T-helper 9 cell (primary cell): ENCODE results near the gene CHCHD6.

Experiments
- DNase-seq: peaks from one replicate; pipeline ENCODE4 v3.0.0-alpha.2; 2020

CHCHD6 gene

DNA sequence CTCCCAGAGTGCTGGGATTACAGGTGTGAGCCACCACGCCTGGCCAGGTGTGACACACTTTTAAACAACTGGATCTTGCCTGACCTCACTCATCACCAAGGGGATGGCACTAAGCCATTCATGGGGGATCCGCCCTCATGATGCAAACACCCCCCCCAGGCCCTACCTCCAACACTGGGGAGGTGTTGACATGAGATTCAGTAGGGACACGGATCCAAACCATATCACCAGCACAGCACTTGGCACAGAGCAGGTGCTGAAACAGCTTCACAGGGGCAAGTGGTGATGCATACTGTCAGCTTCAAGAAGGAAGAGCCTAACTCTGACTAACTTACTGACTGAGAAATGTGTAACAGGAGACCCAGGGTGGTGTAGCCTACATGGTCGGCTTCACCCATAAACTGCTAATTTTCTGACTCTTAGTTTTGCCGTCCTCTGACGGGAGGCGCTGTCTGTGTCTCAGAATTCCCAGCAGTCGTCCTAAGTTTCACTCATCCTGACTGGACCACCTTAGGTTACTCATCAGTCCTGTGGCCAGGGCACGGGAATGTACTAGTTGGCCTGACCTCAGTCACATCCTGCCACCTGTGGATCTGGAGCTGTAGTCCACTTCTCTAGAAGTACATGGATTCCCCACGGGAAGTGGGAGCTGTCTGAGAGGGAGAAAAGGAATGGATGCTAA is 197.0 kb downstream of the CHCHD6 start:
- no peak for DNase-seq

DNA sequence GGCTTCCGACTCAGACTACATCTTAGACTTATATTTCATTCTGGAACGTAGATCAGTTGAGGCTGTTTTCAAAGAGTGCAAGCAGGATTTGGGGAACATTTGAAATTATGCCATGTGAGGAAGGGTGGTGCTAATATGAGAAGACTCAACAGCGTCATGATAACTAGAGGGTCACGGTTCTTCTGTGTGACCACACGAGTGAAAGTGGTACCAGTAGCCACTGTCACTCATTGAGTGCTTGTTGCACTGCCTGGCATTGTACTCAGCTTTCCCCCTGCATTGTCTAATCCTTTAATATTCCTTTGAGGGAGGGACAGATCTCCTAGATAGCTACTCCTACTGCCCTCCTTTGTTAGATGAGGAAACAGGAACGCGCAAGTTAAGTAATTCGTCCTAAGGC is 197.6 kb downstream of the CHCHD6 start:
- no peak for DNase-seq

DNA sequence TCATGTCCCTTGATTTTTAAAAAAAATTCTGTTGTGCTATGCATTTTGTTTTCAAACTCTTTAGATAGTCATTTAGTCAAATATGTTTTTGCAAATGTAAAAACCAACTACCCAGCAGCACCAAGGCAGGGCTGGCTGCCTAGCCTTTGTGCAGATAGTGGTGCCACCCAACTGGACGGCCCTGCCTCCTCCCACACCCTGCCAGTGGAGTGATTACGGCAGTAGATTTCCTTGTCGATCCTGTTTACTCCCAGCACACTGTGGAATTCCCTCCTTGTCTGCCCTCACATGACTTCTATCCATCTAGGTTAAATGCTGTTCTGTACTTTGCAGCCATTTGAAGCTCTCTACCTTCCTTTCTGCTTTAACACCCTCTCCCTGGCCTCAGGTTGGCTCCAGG is 199.5 kb downstream of the CHCHD6 start:
- no peak for DNase-seq

DNA sequence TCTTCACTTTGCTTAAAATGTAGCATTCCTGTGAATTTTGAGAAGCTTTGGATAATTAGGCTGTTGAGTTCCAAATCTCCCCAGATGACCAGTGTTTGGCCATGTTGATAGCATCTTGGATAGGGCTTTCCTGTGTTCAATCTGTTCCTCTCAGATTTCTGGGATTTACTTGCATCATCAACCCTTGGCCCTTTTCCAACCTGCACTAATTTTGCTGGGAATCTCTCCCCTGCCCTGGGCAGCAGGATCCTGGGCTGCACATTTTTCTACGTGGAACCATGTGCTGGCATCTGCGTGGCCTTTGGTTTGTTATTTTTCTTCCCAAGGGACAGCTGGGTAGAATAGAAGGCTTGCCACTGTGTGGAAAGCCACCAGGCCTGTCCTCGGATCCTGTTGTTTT is 203.5 kb downstream of the CHCHD6 start:
- no peak for DNase-seq

DNA sequence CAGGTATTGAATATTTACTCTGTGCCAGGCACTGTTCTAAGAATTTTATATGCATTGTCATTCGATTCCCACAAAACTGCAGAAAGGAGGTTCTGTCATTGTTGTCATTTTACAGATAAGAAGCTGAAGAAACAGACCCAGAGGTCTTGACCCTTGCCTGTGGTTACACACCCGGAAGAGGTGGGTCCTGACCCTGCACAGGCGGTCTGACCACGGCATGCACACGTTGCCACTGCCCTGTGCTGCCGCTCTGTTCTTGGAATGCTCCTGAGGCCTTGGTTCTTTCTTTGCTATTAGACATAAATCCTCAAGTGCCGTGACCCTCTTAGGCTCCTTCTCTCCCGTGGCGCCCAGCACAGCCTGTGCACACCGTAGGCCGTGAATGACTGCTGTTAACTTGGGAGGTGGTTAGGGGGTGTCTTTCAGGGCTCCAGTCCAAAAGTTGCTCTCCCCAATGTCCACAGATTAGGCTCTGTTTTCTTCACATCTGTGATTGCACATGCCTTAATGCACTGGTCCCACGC is 204.8 kb downstream of the CHCHD6 start:
- no peak for DNase-seq

DNA sequence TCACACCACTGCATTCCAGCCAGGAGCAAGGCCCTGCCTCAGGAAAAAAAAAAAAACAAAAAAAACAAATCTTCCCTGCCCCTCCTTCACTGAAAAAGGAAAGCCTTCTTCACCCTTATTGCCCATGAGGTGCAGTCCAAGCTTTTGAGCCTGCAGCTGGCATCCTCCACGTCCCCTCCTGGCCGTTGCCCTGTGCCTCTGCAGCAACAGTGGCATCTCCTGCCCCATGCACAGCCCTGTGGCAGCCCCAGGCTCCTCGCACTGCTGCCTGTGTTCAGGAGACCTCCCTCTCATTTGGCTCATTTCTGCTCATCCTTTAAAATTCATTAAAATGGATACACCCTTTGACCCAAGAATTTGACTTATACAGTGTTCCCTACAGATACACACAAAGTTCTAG is 206.2 kb downstream of the CHCHD6 start:
- DNase-seq, result no peak

DNA sequence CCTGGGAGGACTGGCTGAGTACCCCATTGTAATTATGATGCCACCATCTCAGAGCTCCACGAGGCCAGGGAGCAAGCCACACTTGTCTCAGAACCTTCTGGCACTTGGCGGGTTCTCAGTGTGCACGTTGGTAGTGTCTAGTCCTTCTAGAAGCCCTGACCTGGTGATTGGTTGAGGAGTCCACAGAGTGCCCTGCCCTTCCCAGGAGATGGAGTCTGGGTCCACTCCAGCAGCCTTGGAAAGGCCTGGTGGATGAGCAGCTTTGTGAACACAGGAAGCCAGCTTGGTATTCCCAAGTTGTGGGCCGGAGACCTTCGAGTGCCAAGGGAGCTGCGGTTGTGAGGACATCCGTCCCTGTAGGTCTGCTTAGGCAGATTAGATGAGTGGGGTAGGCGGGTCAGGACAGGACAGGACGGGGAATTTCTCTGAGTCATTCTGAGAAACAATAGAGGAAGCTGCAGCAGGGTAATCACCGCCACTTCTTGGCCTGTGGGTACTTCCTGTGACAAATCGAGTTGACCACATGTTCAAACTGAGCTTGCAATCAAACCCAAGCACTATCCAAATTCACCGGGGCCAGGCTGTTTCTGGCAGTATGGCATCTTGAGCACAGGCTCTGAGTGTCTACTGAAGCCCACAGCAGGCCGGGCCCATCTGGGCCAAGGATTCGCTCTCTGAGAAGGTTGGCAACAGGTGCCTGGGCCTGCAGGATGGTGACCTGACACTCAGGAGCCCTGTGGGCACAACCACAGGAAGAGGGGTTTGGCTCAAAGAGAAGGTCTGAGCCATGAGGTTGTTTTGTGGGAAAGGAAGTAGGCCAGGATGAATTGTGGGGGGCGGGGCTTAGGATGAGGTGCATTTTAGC is 207.4 kb downstream of the CHCHD6 start:
- DNase-seq, result peak; percentile 33

DNA sequence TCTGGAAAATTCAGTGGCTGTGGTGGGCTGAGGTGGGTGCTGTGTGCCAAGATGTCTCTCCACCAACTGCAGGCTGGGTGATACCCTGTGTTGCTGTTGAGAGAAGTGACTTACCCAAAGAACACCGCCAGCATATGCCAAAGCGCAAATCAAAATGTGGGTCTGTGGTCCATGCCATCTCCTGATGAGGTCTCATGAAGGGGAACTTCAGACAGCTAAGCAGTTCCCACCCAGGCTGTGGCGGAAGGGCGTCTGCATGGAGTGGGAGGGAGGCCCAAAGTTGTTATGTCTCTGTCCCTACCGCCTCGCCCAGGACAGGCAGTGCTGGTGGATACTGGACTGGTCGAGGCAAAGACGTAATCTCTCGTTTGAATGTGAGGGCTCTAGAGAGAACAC is 208.0 kb downstream of the CHCHD6 start:
- no peak for DNase-seq

DNA sequence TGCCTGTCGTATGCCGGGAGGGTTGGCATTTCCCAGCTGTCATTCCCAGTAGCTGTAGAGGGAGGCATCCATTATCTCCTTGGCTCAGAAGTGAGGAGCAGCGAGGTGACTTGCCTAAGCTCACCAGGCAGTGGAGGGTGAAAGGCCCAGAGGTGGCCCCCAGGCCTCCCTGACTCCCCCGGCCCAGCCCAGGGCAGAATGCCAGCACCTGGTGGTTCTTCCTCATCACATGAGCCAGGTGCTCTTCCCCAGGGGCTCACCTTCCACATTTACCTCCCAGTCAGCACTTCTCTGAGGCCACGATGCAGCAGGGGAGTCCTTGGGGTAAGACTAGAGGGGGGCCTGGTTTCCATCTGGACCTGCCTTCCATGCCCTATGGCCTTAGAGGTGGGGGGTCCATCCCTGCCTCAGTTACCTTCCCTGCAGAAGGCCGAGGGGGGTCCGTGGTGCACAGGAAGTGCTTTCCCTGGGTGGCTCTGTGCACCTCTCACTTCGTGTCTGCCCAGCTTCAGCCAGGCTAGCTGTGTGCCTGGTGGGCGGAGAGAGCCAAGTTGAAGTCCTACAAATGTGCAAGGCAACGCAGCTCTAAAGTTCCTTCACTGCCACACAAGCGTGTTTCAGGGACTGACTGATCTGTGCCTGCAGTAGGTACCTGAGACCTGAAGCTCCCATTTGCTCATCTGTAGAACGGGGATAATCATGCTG is 208.6 kb downstream of the CHCHD6 start:
- no peak for DNase-seq

DNA sequence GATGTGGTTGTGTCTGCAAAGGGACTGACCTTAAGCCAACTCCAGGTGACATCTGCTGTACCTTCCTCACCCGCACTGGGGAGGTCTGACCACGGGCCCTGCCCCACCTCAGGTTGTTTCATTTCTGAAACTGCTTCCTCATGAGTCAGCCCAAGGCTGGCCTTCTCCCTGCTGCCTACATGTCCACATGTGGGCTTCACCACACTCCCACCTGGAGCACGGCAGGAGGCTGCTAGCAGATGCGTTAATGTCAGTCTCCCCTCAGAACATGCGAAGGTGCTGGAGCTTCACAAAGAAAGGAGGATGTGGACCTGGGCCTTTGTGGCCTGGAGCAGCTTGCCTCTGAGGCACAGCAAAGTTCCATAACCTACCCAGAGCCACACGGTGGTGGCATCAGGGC is 209.5 kb downstream of the CHCHD6 start:
- no peak for DNase-seq

DNA sequence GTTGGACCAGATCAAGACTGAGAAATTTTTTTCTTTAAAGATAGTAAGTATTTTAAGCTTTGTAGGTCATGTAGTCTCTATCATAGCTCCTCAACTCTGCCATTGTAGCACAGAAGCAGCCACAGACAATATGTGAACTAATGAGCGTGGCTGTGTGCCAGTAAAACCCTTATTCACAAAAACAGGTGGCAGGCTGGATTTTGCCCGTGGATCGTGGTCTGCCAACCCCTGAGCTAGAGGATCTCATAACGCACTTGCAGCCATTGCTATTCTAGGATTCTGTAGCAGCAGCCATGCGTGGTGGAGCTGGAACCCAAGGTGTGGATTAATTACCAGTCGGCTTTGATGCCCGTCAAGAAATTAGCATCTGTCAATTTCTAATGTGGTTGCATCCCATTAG is 210.2 kb downstream of the CHCHD6 start:
- DNase-seq, result no peak

DNA sequence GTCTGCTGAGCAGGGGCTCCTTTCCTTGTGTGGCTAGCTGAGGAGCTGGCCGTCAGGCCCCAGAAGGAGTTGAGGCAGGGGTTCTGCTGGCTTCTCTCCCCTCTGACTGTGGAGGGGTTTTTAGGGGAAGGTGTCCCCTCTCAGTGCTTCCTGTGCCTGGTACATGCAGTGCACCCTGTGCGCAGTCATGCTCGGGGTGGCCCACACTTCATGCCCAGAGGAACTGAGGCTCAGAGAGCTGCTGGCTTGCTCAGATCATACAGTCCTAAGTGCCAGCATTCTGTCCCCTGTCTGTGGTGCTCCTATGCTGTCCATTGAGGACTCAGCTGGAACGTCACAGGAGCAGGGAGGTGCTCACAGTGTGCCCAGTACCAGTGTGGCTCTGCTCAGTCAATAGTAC is 211.0 kb downstream of the CHCHD6 start:
- DNase-seq, result no peak

DNA sequence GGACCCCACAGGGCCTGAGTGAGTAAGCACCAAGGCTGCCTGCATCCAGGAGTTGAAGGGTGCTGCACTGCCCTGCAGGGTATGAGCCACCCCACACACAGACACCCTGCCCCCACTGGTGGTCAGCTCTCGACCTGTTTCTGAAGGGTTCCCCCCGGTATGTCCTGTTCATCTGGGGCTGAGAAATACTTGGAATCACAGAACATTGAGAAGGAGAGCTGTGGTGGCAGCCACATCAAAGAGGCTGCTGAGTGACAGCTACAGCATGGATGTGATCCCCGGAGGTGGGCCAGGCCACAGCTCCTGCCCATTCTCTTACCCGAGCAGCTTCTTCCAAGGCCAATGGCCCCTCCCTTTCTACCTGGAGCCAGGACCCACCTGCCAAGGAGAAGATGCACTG is 212.5 kb downstream of the CHCHD6 start:
- no peak for DNase-seq

DNA sequence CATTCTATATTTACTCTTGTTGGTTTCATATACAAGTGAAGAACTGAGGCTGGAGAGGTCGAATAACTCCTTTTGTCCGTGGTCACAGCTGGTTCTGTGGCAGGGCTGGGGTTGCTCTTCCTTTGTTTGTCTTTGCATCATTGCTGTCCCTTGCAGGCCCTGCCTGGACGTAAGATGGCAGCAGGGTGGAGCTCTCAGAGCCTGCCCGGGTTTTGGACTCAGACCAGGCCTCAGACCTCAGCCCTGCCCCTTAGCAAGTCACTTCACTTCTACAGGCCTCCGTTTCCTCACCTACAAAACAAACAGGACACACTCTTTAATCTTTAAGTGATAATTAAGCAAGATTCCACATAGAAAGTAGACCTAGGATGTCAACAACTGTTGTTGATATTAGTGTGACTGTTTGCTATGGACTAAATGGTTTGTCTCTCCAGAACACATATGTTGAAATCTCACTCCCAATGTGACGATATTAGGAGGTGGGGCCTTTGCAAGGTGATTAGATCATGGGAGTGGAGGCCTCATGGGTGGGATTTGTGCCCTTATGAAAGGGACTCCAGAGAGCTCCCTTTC is 213.3 kb downstream of the CHCHD6 start:
- DNase-seq, result no peak

DNA sequence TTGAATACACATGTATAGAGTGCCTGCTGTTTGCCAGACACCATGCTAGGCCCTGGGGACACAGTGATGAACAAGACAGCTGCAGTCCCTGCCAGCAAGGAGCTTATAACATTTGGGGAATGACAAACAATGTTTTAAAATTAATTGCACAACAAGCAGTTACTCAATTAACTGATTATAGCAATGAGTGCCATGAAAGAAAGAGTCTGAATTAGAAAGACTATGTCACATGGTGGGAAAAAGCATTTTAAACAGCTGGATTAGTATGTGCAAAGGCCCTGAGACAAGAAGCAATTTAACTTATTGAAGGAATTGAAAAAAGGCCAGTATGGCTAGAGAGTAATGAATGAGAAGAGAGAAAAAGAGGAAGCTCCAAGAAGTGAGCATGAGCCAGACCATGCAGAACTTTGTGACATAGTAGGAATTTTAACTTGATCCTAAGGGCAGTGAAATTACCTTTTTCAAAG is 214.3 kb downstream of the CHCHD6 start:
- no peak for DNase-seq

DNA sequence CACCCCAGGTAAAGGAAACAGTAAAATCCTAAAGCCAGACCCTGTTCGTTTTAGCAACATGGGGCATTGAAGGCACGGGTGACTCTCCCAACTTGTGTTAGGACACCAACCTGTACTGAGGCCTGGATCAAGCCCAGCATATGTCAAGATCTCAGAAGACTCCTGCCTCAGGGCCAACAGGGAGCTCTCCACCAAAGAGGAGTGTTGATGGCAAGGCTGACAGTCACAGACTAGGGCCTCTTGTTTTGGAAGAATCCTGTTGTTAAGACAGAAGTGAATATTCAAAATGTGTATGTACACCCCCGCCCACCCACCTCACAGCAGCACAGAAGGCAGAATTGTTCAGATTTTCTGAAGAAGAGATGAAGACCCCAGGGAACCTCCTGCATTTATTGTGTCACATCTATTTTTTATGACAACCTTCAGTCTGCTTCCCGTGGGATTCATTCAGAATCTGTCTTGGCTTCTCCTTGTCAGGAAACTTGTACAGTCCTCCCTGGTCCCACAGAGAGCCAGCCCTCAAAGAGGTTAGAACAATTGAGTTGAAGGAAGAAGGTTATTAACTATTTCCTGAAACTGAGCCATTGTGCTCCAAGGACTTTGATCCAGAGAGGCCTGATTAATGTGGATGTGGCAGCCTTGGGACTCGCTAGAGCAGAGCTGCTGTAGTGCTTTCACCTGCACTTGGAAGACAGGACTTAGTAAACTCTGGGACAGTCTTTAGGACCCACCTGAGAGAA is 217.2 kb downstream of the CHCHD6 start:
- DNase-seq, result no peak

DNA sequence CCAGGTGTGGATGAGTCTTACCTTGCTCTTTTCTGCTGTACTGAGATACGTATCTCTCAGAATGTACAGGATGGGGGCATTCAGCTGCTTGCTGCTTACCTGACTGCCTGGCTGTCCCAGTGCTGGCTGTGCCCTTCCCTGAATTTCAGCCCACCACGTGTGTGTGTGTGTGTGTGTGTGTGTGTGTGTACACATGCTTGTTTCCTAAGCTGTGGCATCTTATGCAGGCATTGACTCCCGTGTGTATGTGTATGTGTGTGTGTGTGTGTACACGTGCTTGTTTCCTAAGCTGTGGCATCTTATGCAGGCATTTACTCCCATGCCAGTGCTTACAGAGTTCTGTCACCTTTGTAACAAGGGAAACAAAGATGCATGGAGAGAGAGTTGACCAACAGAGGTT is 218.4 kb downstream of the CHCHD6 start:
- no peak for DNase-seq

DNA sequence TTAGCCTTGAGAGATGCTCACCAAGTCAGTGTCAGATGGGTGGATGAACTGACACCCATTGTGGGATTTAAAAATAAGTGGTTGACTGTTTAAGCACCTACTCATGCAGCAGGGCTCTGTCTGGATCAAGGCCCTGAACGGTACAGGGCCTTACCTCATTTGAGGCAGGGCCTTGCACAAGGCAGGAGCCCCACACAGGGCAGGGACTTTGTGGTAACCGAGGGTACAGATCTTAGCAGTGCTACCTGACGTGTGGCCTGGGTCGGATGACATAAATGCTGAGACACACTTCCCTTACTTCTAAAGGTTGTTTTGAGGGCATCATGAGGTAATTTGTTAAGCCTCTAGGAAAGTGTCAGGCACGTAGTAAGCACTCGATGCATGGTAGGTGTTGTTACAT is 219.4 kb downstream of the CHCHD6 start:
- DNase-seq, result no peak

DNA sequence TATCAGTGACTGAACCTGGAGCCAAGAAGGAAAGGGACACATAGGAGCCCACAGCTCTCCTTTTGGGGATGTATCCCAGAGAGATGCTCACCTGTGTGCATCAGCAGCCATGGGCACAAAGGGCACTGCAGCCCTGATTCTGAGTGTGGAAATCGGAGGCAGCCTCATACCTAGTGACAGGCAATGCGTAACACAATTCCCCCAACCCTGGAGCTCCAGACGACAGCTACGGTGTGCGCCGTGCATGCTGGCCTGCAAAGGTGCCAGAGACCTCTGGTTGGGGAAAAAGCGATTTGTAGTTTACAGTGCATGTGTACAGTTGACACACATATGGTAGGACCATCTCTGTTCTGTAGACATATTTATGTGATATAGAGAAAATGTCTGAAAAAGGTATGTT is 219.9 kb downstream of the CHCHD6 start:
- no peak for DNase-seq

DNA sequence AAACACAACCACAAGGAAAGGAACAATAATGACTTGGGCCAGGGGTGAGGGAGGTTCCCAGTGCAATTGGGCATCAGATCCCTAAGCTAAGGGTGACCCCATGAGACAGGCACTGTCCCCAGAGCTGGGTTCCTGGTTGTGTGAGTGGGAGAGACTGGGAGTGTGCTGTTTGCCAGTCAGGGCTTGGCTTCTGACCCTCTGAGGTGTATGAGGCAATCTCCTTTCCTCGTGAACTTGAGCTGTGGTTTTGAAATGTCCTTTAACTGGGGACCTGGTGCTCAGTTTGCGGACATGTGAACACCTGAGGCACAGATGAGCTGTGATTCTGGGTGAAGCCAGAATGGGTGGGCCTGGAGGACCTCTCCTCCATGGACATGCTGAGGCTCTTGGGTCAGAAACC is 220.4 kb downstream of the CHCHD6 start:
- no peak for DNase-seq

DNA sequence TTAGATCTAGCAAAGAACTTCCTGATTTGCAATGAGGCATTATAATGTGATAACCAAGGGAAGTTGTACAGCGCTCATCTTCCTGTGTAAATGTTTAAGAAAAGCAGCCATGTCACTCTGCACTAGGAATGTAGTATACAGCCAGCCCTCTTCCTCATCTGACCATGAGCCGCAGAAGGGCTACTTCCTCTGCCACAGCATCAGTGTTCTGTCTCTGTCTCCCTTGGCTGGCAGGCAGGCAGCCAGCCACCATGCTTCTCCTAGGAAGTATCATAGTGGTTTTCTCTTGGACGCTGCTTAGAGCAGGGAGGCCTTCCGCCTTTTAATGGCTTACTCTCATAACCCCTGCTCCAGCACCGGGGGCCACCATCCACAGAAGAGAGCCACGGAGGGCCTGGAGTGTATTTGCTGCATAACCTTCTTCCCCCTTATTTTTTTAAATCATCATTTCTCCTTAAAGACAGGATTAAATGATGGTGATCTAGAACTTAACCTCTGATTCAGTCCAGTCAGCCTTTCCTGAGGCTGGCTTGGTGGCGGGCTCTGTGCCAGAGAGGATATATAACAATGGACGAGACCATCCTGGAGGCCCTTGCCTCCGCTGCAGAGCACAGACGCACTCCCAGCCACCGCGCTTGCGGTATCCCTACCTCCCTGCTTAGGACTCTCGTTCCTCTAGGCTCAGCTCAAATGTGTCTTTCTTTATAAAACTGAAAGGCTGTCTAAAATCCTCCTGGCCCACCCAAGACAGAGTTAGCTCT is 221.6 kb downstream of the CHCHD6 start:
- DNase-seq, result no peak
